Neural progenitor cell (in vitro differentiated cells): Measurements from ENCODE around the gene PRKAA1. TPM values are rescaled to one million over a fixed set of nuclear protein-coding genes. Genes with fewer than 3 reads are reported as not detected.

ENCODE experiments used
- DNase-seq: peaks from one replicate; pipeline ENCODE4 v3.0.0-alpha.2; 2016; ENCODE audit warnings: low spot score
- H2AFZ ChIP-seq: fragments of 200-600 bp; sonication (generic); replicated peaks from 2 replicates; pipeline ENCODE4 v1.6.1; 2016; ENCODE audit warnings: antibody characterized with exemption
- H3F3A ChIP-seq: fragments of 200-600 bp; sonication (generic); 2 replicates; pipeline ENCODE4 v1.6.1; 2016; ENCODE audit warnings: antibody characterized with exemption, low read depth
- H3K27ac ChIP-seq: fragments of 200-600 bp; sonication (generic); 2 replicates; pipeline ENCODE4 v1.5.1; 2016; ENCODE audit warnings: mild to moderate bottlenecking
- H3K27me3 ChIP-seq: fragments of 200-600 bp; sonication (generic); 2 replicates; pipeline ENCODE4 v1.6.1; 2016; ENCODE audit warnings: mild to moderate bottlenecking, moderate library complexity
- H3K36me3 ChIP-seq: fragments of 200-600 bp; sonication (generic); 2 replicates; pipeline ENCODE4 v1.5.1; 2016
- H3K4me1 ChIP-seq: fragments of 200-600 bp; sonication (generic); 2 replicates; pipeline ENCODE4 v1.6.1; 2016; ENCODE audit warnings: mixed run types
- H3K4me2 ChIP-seq: fragments of 200-600 bp; sonication (generic); 2 replicates; pipeline ENCODE4 v1.6.1; 2016
- H3K4me3 ChIP-seq: fragments of 200-600 bp; sonication (generic); 2 replicates; pipeline ENCODE4 v1.5.1; 2016
- H3K79me2 ChIP-seq: fragments of 200-600 bp; sonication (generic); 2 replicates; pipeline ENCODE4 v1.6.1; 2016; ENCODE audit warnings: low read depth
- H3K9ac ChIP-seq: fragments of 200-600 bp; sonication (generic); 2 replicates; pipeline ENCODE4 v1.6.1; 2016
- H3K9me3 ChIP-seq: fragments of 200-600 bp; sonication (generic); 2 replicates; pipeline ENCODE4 v1.5.1; 2016; ENCODE audit warnings: low read depth
- H4K20me1 ChIP-seq: fragments of 200-600 bp; sonication (generic); 2 replicates; pipeline ENCODE4 v1.6.1; 2016; ENCODE audit warnings: low read depth
- H3K27ac Mint-ChIP-seq: 3 replicates; pipeline ENCODE4 v1.8.0; 2021; ENCODE audit warnings: mixed read lengths
- H3K27me3 Mint-ChIP-seq: 2 replicates; pipeline ENCODE4 v1.8.0; 2022; ENCODE audit warnings: low read depth, mild to moderate bottlenecking, inconsistent platforms, moderate library complexity, mixed read lengths; ENCODE audit not compliant: insufficient read depth
- H3K36me3 Mint-ChIP-seq: 3 replicates; pipeline ENCODE4 v1.8.0; 2021; ENCODE audit warnings: mixed read lengths
- H3K4me1 Mint-ChIP-seq: 3 replicates; pipeline ENCODE4 v1.8.0; 2021; ENCODE audit warnings: mixed read lengths
- H3K4me3 Mint-ChIP-seq: 3 replicates; pipeline ENCODE4 v1.8.0; 2021; ENCODE audit warnings: mild to moderate bottlenecking, moderate library complexity, mixed read lengths
- H3K9me3 Mint-ChIP-seq: 3 replicates; pipeline ENCODE4 v1.8.0; 2020; ENCODE audit warnings: mixed read lengths
- CTCF ChIP-seq: fragments of 200-600 bp; sonication (generic); IDR thresholded peaks from 2 replicates; pipeline ENCODE4 v1.5.1; 2017; ENCODE audit warnings: antibody characterized with exemption, mild to moderate bottlenecking
- EZH2 ChIP-seq: fragments of 200-600 bp; sonication (generic); IDR thresholded peaks from 2 replicates; pipeline ENCODE4 v1.6.1; 2017; ENCODE audit warnings: antibody characterized with exemption, mild to moderate bottlenecking, moderate library complexity
- EZH2phosphoT487 ChIP-seq: fragments of 200-600 bp; sonication (generic); IDR thresholded peaks from 2 replicates; pipeline ENCODE4 v1.6.1; 2017; ENCODE audit warnings: antibody characterized with exemption
- total RNA-seq: library from RNA; depleted of rRNA; stranded (reverse); fragments of >200 nt; gene quantifications from 2 replicates; pipeline ENCODE4 v1.2.3, GENCODE V29; 2015; ENCODE audit warnings: low replicate concordance

Gene PRKAA1
- total RNA-seq, 1 donor from 2014 or later, result 58.5 TPM

GRCh38 chr5:40784916-40785315, 13.3 kb downstream of the PRKAA1 start:
- Histone ChIP-seq H3F3A (no peaks in the 10 kb centered on the region), H3K4me2 (no peak overlapping the region), H3K4me3 (no peak overlapping the region), H3K9me3 (peaks cover 7% of the 10 kb centered on the region), H3K27me3 (no peaks in the 10 kb centered on the region), H3K27ac (no peak overlapping the region), H2AFZ (no peak overlapping the region), H3K36me3 (peaks cover 7% of the 10 kb centered on the region), H3K4me1 (no peaks in the 10 kb centered on the region), H3K9ac (no peak overlapping the region), H4K20me1 (peaks cover 35% of the 10 kb centered on the region), H3K79me2 (peaks cover 100% of the 10 kb centered on the region)
- Mint-ChIP-seq H3K27me3 (no peaks in the 10 kb centered on the region), H3K4me3 (no peak overlapping the region), H3K4me1 (no peaks in the 10 kb centered on the region), H3K27ac (no peak overlapping the region), H3K9me3 (peaks cover 34% of the 10 kb centered on the region), H3K36me3 (peaks cover 33% of the 10 kb centered on the region)
- TF ChIP-seq CTCF (no peak), EZH2 (no peak), EZH2phosphoT487 (no peak)
- DNase-seq, result no peak

DNA sequence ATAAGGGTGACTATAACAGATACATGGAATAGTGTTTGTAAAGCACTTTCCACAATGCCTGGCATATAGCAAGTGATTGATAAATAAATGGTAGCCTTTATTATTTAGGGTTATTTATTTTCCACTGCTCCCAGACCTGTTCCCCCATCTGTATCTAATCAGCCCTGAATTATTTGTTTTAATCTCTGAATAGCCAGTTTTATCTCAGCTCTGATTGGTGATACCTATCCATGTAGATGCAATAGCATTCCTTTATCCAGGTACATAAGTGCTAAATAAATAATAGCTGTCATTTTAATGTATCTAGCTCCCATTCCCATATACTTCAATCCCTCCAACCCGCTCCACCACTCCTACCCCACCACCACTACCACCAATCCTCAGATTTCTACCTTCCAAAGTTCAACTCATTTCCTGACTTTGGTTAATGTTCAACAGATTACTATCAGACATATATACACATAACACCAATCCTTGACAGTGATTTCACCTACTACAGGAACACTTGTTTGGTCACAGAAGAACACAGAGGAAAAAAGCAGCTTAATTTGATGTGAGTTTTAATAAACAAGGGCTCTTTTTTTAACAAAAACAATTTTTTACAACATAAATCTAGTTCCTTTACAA, 14.0 kb downstream of the PRKAA1 start:
- Histone ChIP-seq H3K4me2 (no peak overlapping the region), H2AFZ (no peak overlapping the region), H3K27me3 (no peaks in the 10 kb centered on the region), H3K9ac (no peak overlapping the region), H3K4me3 (no peak overlapping the region), H3K79me2 (peaks cover 100% of the 10 kb centered on the region), H3K36me3 (peaks cover 7% of the 10 kb centered on the region), H3K4me1 (no peaks in the 10 kb centered on the region), H3F3A (no peaks in the 10 kb centered on the region), H3K9me3 (peaks cover 7% of the 10 kb centered on the region), H4K20me1 (peaks cover 35% of the 10 kb centered on the region), H3K27ac (no peak overlapping the region)
- DNase-seq, result no peak
- H3K4me3 Mint-ChIP-seq, result no peak overlapping the region
- no peaks in the 10 kb centered on the region for H3K4me1 Mint-ChIP-seq
- no peak for TF ChIP-seq EZH2phosphoT487
- TF ChIP-seq EZH2, result no peak
- no peak for TF ChIP-seq CTCF
- H3K9me3 Mint-ChIP-seq, result peaks cover 31% of the 10 kb centered on the region
- peaks cover 29% of the 10 kb centered on the region for H3K36me3 Mint-ChIP-seq
- no peaks in the 10 kb centered on the region for H3K27me3 Mint-ChIP-seq
- H3K27ac Mint-ChIP-seq, result no peak overlapping the region

DNA sequence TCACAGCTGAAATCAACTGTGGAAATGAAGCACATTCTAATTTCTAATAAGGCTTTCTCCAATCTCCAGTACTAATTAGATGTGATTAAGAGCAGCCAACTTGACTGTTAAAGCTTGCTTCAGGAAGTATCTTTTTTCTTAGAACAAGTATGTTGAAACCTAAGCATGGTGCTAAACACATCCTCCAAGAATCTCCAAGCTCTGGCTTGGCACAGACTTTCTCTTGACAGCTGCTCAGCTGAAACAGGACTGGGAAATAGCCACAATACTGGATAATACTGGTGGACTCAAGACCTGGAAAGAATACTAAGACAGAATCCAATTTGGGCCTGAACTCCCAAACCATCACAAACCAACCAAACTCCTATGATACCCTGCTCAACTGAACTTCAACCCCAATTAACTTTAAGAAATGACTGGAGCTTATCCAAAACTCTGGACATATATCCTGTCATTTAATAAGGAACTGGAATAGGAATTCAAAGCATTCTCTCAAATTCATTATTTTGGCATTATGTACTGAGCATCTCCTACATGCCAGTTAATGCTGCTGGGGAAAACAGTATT, 16.2 kb downstream of the PRKAA1 start:
- H3K36me3 ChIP-seq, result no peaks in the 10 kb centered on the region
- Mint-ChIP-seq H3K27ac (no peak overlapping the region), H3K36me3 (peaks cover 13% of the 10 kb centered on the region), H3K4me3 (no peak overlapping the region), H3K27me3 (no peaks in the 10 kb centered on the region), H3K4me1 (no peaks in the 10 kb centered on the region), H3K9me3 (peaks cover 13% of the 10 kb centered on the region)
- TF ChIP-seq CTCF (no peak), EZH2phosphoT487 (no peak), EZH2 (no peak)
- H3K27me3 ChIP-seq, result no peaks in the 10 kb centered on the region
- no peak overlapping the region for H2AFZ ChIP-seq
- H3K79me2 ChIP-seq, result peaks cover 90% of the 10 kb centered on the region
- no peaks in the 10 kb centered on the region for H3K9me3 ChIP-seq
- no peak overlapping the region for H3K9ac ChIP-seq
- H3F3A ChIP-seq, result no peaks in the 10 kb centered on the region
- H3K4me3 ChIP-seq, result no peak overlapping the region
- no peak for DNase-seq
- no peak overlapping the region for H3K27ac ChIP-seq
- peaks cover 34% of the 10 kb centered on the region for H4K20me1 ChIP-seq
- no peak overlapping the region for H3K4me2 ChIP-seq
- H3K4me1 ChIP-seq, result no peaks in the 10 kb centered on the region
